Esophagus muscularis mucosa (tissue), 4 donors: ENCODE data around the gene KRT6A. TPM values are rescaled to one million over a fixed set of nuclear protein-coding genes. Genes with fewer than 3 reads are reported as not detected.

Experiments used
- DNase-seq: peaks from one replicate; pipeline ENCODE4 v3.0.0-alpha.2; 2017; ENCODE audit errors: extremely low spot score
- H3K27ac ChIP-seq, 4 donors: fragments of 200-600 bp; sonication (generic); replicated peaks in 1 of 4; 1 replicate in 3 of 4; 2 replicates in 1 of 4; pipeline ENCODE4 v1.5.1; 2016 to 2019; ENCODE audit warnings: mild to moderate bottlenecking in 1 of 4
- H3K27me3 ChIP-seq, 4 donors: fragments of 200-600 bp; sonication (generic); one replicate each; pipeline versions ENCODE4 v1.5.1 to v1.6.0; 2016 to 2019
- H3K36me3 ChIP-seq, 4 donors: fragments of 200-600 bp; sonication (generic); one replicate each; pipeline ENCODE4 v1.5.1; 2016 to 2019
- H3K4me1 ChIP-seq, 4 donors: fragments of 200-600 bp; sonication (generic); one replicate each; pipeline ENCODE4 v1.5.1; 2016 to 2019
- H3K4me3 ChIP-seq, 4 donors: fragments of 200-600 bp; sonication (generic); 1 replicate in 2 of 4; 2 replicates in 2 of 4; pipeline ENCODE4 v1.5.1; 2016 to 2019; ENCODE audit warnings: mild to moderate bottlenecking in 4 of 4, moderate library complexity in 1 of 4
- H3K9me3 ChIP-seq, 4 donors: fragments of 200-600 bp; sonication (generic); 1 replicate in 3 of 4; 2 replicates in 1 of 4; pipeline ENCODE4 v1.5.1; 2016 to 2019
- EP300 ChIP-seq: sonication (generic); formaldehyde crosslinking; IDR thresholded peaks from one replicate; pipeline ENCODE4 v1.6.1; 2017; ENCODE audit warnings: antibody characterized with exemption
- POLR2A ChIP-seq: fragments of 450-650 bp; IDR thresholded peaks from one replicate; pipeline ENCODE4 v1.6.1; 2017; ENCODE audit warnings: antibody characterized with exemption, moderate library complexity, mild to moderate bottlenecking, low read depth
- POLR2AphosphoS5 ChIP-seq, 2 donors: sonication (generic); formaldehyde crosslinking; IDR thresholded peaks; one replicate each; pipeline ENCODE4 v1.6.1; 2017; ENCODE audit warnings: antibody characterized with exemption in 2 of 2
- WGBS: methylation state at CpG from one replicate; pipeline ENCODE4 v1.1.5; 2018; 5-methylcytosine and 5-hydroxymethylcytosine counted together
- intact Hi-C: fragments of 100-400 bp; cut with DNase I; formaldehyde crosslinking; loops from one replicate; pipeline ENCODE4 v1.15.1; 2023
- total RNA-seq, 4 donors: library from RNA; depleted of rRNA; stranded (reverse); fragments of >200 nt; gene quantifications; one replicate each; pipeline versions ENCODE4 v1.1.0 to v1.2.1, GENCODE V29; 2016
- TF ChIP-seq, protein P1 (sequence below), 3 experiments: fragments of 200-600 bp in 2 of 3; fragments of 450-650 bp in 1 of 3; sonication (generic) in 2 of 3; IDR thresholded peaks; one replicate each; pipeline ENCODE4 v1.5.1; 2017 to 2019; ENCODE audit warnings: antibody characterized with exemption in 3 of 3, mild to moderate bottlenecking in 2 of 3, moderate library complexity in 1 of 3

Gene KRT6A
- total RNA-seq, 4 donors from 2014 or later = 5.4 TPM; not detected in 3

DNA sequence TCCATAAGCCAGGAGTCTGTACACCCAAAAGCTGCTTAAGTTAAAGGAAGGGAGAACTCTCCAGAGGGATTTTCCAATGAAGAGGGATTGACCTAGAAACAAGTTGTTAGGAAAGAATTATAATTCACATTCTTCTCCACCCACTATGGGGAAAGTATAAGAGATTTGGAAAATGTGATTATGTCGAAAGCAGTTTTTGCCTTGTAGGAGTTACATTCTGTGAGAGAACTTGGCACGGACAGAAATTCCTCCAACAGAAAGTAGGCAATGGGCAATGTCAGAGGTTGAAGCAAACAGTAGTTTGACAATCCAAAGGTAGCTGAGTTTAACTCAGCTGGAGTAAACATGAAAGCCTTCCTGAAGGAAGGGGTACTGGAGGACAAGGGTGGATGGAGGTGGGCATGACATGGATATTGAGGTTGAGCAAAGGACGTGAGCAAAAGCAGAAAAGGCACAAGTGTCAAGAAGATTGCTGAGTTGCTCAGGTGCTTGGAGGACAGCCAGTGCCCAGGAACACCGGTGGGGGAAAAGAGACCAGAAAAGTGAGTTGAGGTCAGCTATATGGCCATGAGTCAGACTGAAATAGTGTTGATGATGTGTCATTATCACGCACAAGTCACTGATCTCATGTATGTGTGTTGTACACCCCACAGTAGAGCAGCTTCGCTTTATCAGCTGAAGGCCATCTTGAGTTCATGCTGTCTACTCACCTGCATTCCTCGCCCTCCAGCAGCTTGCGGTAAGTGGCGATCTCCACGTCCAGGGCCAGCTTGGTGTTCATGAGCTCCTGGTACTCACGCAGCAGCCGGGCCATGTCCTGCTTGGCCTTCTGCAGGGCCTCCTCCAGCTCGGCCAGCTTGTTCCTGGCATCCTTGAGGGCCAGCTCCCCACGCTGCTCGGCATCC is 23.1 kb upstream of the KRT6A start:
- Histone ChIP-seq H3K27me3 (peaks cover 0 to 8% (median 0%) of the 10 kb centered on the region in 4 donors), H3K4me1 (no peaks in the 10 kb centered on the region), H3K27ac (no peak overlapping the region), H3K4me3 (no peak overlapping the region), H3K9me3 (no peaks in the 10 kb centered on the region), H3K36me3 (no peaks in the 10 kb centered on the region)
- intact Hi-C loops = no loop called here
- TF ChIP-seq, protein P1, sequence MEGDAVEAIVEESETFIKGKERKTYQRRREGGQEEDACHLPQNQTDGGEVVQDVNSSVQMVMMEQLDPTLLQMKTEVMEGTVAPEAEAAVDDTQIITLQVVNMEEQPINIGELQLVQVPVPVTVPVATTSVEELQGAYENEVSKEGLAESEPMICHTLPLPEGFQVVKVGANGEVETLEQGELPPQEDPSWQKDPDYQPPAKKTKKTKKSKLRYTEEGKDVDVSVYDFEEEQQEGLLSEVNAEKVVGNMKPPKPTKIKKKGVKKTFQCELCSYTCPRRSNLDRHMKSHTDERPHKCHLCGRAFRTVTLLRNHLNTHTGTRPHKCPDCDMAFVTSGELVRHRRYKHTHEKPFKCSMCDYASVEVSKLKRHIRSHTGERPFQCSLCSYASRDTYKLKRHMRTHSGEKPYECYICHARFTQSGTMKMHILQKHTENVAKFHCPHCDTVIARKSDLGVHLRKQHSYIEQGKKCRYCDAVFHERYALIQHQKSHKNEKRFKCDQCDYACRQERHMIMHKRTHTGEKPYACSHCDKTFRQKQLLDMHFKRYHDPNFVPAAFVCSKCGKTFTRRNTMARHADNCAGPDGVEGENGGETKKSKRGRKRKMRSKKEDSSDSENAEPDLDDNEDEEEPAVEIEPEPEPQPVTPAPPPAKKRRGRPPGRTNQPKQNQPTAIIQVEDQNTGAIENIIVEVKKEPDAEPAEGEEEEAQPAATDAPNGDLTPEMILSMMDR (IDR thresholded peaks at IDR 0.05) = no peak
- TF ChIP-seq POLR2AphosphoS5 (IDR thresholded peaks at IDR 0.05) (no peak), POLR2A (no peak), EP300 (no peak)
- DNase-seq = peak; percentile 89
- WGBS = 83% methylated on average over 15 of the region's 15 CpGs

DNA sequence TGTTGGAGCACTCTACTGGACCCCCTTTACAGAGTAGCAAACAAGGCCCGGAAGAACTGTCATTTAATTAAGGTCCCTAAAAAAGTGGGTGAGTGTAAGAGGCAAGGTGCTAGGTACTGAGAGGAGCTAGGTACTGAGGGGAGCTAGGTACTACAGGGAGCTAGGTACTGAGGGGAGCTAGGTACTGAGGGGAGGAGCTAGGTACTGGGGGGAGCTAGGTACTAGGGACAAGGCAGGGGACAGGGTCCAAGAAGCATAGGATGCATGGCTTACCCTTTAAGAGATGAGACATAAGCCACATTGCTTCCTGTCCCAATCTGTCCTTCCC is 22.2 kb upstream of the KRT6A start:
- Histone ChIP-seq H3K4me1 (no peaks in the 10 kb centered on the region), H3K4me3 (no peak overlapping the region), H3K9me3 (no peaks in the 10 kb centered on the region), H3K36me3 (no peaks in the 10 kb centered on the region), H3K27ac (no peak overlapping the region), H3K27me3 (peaks cover 0 to 12% (median 0%) of the 10 kb centered on the region in 4 donors)
- intact Hi-C loops = no loop called here
- WGBS = 92% methylated on average over 1 of the region's 1 CpG
- TF ChIP-seq POLR2AphosphoS5 (IDR thresholded peaks at IDR 0.05) = no peak
- TF ChIP-seq, protein P1 (IDR thresholded peaks at IDR 0.05) = no peak
- TF ChIP-seq POLR2A = no peak
- TF ChIP-seq EP300 = no peak
- peak; percentile 64 for DNase-seq

DNA sequence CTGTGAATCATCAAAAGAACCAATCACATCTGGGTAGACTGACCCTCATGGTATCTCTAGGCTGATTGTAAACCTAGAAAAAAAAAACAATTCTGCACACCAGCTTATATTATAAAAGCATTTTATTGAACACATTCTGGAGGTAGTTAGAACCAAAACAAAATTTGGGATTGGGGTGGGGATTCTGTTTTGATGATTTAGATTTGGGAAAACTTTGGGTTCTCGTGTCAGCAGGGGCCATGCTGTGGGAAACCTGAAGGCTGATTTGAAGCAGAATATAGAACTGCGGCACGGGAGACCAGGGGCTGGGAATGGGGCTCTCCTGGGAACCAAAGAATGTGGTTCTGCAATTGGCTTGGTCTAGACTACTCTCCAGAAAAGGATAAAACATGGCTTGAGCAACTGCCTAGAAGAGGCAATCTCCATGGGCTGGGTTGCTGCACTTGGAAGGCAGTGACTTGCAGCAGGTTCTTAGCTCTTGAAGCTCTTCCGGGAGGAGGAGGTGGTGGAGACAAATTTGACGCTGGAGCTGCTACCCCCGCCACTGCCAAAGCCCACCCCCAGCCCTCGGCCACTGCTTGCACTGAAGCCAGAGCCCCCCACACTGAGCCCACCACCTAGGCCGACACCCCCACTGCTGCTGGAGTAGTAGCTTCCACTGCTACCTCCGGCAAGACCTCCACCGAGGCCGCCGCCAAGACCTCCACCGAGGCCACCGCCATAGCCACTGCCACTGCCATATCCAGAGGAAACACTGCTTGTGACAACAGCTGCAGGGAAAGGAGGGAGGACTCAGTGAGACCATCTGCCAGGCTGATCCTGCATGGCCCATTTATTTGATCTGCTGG is 21.6 kb upstream of the KRT6A start:
- H3K9me3 ChIP-seq = no peaks in the 10 kb centered on the region
- 91% methylated on average over 14 of the region's 14 CpGs for WGBS
- intact Hi-C loops = no loop called here
- TF ChIP-seq, protein P1 (IDR thresholded peaks at IDR 0.05) = no peak
- TF ChIP-seq POLR2AphosphoS5 (IDR thresholded peaks at IDR 0.05) = no peak
- TF ChIP-seq EP300 = no peak
- no peak for TF ChIP-seq POLR2A
- no peaks in the 10 kb centered on the region for H3K4me1 ChIP-seq
- H3K4me3 ChIP-seq = no peak overlapping the region
- H3K27me3 ChIP-seq = peaks cover 0 to 17% (median 0%) of the 10 kb centered on the region in 4 donors
- H3K27ac ChIP-seq = no peak overlapping the region
- no peaks in the 10 kb centered on the region for H3K36me3 ChIP-seq
- peak; percentile 60 for DNase-seq

DNA sequence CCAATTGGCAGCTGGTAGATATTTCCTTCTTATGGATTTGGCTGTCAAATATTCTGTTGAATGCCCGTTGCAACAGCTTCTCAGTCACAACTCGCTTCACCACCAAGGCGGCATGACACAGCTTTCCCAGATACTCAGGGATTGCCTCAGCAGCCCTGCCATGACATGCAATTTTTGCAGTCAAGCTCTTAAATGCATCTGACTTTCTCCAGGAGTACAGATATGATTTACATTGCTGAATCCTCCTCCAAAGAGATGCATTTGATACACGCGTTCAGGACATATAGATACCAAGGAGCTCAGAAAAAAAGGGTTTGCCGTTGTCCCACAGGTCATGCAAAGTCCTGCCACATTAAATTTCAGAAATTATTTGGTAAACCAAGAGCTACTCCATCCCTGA is 20.7 kb upstream of the KRT6A start:
- TF ChIP-seq POLR2A (no peak), POLR2AphosphoS5 (IDR thresholded peaks at IDR 0.05) (no peak), EP300 (no peak)
- TF ChIP-seq, protein P1 (IDR thresholded peaks at IDR 0.05) = no peak
- Histone ChIP-seq H3K36me3 (no peaks in the 10 kb centered on the region), H3K27me3 (peaks cover 0 to 18% (median 0%) of the 10 kb centered on the region in 4 donors), H3K4me3 (no peak overlapping the region), H3K9me3 (no peaks in the 10 kb centered on the region), H3K27ac (no peak overlapping the region), H3K4me1 (no peaks in the 10 kb centered on the region)
- no peak for DNase-seq
- intact Hi-C loops = no loop called here
- WGBS = 92% methylated on average over 6 of the region's 6 CpGs
